Fibroblast of the aortic adventitia (primary cell): ENCODE measurements around the gene YES1. TPM values are rescaled to one million over a fixed set of nuclear protein-coding genes. Genes with fewer than 3 reads are reported as not detected.

ENCODE experiments used
- DNase-seq: peaks from one replicate; pipeline ENCODE4 v3.0.0-alpha.2; 2010; ENCODE audit warnings: low read depth
- H3K4me3 ChIP-seq: 2 replicates; pipeline ENCODE4 v1.5.1; 2011; ENCODE audit warnings: low read depth, mild to moderate bottlenecking, control low read depth, low read length, moderate library complexity
- CTCF ChIP-seq: IDR thresholded peaks from 2 replicates; pipeline ENCODE4 v1.5.1; 2011; ENCODE audit warnings: mild to moderate bottlenecking, low read length, control low read depth, inconsistent platforms; ENCODE audit not compliant: insufficient read depth
- total RNA-seq: library from RNA; depleted of rRNA; stranded (reverse); fragments of >200 nt; gene quantifications from 2 replicates; pipeline ENCODE4 v1.2.3, GENCODE V29; 2012; ENCODE audit warnings: low replicate concordance

YES1 gene
- total RNA-seq, 1 donor, result 156 TPM

DNA sequence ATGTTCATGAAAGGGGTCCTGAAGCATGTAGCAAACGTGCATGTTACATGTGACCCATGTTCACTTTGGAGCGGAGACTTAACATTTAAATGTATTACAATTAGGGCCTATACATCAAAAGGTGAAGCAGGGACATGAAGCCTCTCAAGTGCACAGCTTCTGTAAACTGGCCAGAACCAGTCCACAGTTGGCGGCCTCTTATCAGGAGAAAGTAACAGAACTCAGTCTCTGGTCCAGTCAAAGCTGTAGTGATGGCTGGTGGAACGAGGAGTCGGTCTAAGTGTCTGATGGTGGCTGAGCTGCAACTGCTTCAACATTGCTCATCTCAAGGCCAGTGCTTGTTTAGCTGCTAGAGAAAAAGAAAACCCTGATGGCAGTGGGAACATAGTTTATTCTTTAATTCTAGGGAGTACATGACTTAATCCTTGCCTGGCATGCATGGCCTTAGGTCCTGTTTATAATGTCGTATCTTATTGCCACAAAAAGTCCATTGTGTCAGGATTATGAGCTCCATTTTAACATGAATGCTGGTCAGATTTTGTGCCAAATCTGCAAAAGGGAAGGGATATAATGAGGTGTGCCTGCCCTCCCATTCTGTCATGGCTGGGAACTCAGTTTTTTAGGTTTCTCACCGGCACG, 22.2 kb upstream of the YES1 start:
- DNase-seq, result no peak
- TF ChIP-seq CTCF, result no peak

GRCh38 chr18:833197-833596, 21.2 kb upstream of the YES1 start:
- TF ChIP-seq CTCF, result no peak
- DNase-seq, result no peak
- H3K4me3 ChIP-seq, result no peak overlapping the region

More for the DNA sequence above, 22.2 kb upstream of the YES1 start:
- H3K4me3 ChIP-seq, result no peak overlapping the region

- DNase-seq, result no peak
- no peak overlapping the region for H3K4me3 ChIP-seq
- no peak for TF ChIP-seq CTCF
Measured at GRCh38 chr18:832085-832681, 20.1 kb upstream of the YES1 start.

GRCh38 chr18:830315-830901, 18.4 kb upstream of the YES1 start:
- H3K4me3 ChIP-seq, result no peak overlapping the region
- peak; percentile 85 for DNase-seq
- TF ChIP-seq CTCF, result no peak

DNA sequence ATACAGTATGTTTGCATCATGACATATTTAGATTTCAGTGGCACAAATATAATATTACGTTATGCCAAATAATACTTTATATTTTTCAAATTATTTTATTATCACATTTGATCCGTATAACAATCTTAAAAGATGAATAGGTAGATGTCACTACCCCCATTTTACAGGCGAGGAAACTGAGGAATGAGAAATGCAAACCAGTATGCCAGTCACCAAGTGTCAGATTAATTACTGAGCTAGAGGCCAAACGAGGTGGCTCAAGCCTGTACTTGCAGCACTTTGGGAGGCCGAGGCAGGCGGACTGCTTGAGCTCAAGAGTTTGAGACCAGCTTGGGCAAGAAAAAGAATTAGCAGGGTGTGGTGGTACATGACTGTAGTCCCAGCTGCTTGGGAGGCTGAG, 17.4 kb upstream of the YES1 start:
- no peak overlapping the region for H3K4me3 ChIP-seq
- no peak for DNase-seq
- no peak for TF ChIP-seq CTCF

GRCh38 chr18:827093-827677, 15.1 kb upstream of the YES1 start:
- no peak for DNase-seq
- no peak for TF ChIP-seq CTCF

More at GRCh38 chr18:827093-827677, 15.1 kb upstream of the YES1 start:
- H3K4me3 ChIP-seq, result no peak overlapping the region
